GM21526 (cell line): ENCODE measurements around the gene SCGB1C1.

Experiments used
- ATAC-seq: cut with Tn5 transposase; IDR thresholded peaks from one replicate; pipeline ENCODE4 v1.9.1; 2021; ENCODE audit warnings: moderate library complexity; ENCODE audit not compliant: unreplicated experiment, low FRiP score

Gene SCGB1C1

DNA sequence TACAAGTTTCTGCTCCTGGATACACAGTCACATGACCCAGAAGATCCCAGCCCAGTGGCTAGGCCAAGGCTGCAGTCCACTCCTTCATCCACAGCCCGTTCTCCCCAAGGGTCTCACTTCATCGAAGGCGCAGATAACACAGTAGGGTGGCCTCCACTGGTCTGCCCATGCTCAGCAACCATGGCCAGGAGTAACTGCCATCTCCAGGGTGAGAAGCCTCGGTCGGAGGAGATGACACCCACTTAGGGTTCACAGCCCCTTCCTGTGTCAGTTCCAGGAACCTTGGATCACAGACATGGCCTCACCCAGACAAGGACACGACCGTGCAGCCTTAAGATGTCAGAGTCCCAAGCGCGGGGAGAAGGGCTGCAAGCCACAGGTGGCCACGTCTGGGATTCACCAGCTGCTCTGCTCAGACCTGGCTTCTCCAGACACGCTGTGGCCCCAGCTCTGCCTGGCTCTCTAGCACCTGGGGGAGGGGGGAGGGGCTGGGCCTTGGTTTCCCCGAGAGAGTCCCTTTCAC is 11.8 kb downstream of the SCGB1C1 start:
- ATAC-seq = no peak

DNA sequence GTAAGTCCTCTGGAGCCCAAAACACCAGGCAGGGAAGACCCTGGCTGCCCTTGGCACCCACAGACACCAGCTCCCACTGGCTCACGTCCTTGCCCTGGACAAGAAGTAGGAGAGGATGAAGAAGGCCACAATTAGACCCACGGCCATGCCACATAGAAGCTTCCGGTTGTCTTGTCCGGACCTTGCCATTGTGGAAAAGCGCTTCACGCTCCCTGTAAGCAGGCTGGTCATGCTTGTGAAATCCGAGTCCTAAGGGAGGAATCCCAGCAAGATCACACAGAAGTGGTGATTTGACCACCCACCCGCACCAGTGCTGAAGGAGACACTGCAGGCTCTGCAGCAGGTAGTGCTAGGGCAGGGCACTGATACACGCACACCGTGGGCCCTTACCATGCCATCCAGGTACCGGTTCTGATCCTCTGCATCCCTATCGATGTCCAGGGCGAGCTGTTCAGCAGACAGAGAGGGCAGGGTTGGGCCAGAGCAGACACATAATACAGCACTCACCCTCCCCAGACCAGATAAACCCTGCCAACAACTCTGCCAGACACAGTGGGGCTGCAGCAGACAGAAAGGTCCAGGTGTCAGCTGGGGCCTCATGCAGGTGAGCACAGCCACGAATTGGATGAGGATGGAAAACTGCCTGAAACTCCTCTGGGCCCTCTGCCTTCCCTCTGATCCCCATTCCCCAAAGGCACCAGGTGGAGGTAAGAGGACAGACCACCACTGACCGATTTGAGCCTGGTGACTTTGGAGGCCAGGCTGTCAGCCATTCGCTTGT is 12.5 kb downstream of the SCGB1C1 start:
- no peak for ATAC-seq

DNA sequence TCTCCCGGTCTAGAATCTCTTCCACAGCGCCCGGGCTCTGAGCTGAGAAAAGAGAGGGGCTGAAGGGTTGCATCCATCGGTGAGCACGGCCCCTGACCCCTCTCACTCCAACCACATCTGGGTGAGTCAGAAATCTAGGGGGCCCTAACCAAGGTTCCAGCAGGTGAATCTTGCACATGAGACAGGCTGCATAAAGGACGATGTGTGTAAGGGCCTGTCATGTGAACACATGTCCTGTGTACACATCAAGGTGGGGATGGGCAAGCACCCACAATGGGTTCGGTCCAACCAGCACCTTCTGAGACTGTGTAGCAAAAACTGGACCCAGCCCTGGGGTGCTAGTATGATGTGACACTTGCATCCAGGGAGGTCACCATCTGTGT is 13.1 kb downstream of the SCGB1C1 start:
- no peak for ATAC-seq

DNA sequence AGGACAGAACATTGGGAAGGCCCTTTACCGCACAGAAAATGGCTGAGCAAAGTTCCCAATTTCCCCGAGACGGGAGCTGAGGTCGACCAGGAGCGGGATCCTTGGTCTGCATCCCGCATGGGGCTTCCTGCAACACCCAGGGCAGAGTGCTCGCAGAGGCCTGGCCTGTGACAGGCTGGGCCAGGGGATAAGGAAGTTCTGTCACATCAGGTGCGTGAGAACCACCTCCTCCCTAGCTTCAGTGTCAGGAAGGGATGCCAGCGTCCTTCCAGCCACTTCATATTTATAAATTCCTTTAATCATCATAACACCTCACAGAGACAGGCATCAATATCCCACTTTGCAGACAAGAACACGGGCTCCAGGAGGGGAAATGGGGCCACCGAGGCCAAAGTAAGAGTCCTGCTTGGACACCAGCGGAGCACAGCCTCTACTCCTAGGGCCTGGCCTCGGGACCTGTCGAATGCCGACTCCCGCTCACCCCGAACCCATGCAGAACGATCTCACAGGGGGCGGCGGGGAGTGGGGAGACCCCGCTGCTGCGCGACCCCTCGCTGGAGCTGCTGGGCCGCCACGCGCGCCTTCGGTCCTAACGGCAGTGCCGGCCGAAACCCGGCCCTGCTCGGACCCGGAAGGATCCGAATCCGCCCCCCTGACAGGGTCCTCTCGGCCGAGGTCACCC is 13.8 kb downstream of the SCGB1C1 start:
- peak; percentile 17 for ATAC-seq

- peak; percentile 69 for ATAC-seq
Observed at GRCh38 chr11:207208-207862, 14.5 kb downstream of the SCGB1C1 start, which contains the start of the genes BET1L and RIC8A. BET1L (minus strand) TSS chr11:207399; CDS start chr11:207321, 78 bp downstream. RIC8A (plus strand) TSS chr11:207708; CDS start chr11:208855, 1,147 bp downstream.

DNA sequence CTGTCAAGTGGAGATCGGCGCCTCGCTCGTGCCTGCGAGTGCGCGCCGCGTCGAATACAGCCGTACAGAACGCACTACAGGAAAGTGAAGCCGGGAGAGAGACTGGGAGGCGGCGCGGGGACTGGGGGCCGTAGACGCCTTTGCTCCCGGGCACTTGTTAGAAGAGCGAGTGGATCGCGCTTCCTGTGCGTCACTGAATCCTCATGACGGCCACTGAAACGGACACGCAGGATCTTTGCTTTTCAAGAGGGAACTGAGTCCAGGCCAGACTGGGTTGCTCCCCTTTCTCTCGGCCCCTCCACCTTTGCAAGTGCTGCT is 14.9 kb downstream of the SCGB1C1 start:
- ATAC-seq = no peak

GRCh38 chr11:208181-208916 is 15.5 kb downstream of the SCGB1C1 start:
- ATAC-seq = peak; percentile 46

DNA sequence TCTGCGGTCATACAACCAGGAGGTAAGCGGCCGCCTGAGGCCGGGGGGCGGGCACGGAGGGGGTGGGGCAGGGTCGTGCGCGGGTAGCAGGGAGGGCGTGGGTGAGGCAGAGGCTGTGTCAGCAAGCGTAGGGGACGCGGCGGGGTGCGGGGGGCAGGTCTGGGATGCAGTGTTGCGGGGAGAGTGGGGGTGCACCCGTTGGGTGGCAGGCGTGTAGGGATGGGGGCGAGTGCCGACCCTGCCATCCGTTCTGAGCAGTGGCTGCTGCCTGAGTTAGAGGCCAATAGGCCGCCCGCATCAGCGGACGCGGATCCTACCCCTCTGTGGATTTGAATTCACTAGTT is 16.0 kb downstream of the SCGB1C1 start:
- no peak for ATAC-seq

DNA sequence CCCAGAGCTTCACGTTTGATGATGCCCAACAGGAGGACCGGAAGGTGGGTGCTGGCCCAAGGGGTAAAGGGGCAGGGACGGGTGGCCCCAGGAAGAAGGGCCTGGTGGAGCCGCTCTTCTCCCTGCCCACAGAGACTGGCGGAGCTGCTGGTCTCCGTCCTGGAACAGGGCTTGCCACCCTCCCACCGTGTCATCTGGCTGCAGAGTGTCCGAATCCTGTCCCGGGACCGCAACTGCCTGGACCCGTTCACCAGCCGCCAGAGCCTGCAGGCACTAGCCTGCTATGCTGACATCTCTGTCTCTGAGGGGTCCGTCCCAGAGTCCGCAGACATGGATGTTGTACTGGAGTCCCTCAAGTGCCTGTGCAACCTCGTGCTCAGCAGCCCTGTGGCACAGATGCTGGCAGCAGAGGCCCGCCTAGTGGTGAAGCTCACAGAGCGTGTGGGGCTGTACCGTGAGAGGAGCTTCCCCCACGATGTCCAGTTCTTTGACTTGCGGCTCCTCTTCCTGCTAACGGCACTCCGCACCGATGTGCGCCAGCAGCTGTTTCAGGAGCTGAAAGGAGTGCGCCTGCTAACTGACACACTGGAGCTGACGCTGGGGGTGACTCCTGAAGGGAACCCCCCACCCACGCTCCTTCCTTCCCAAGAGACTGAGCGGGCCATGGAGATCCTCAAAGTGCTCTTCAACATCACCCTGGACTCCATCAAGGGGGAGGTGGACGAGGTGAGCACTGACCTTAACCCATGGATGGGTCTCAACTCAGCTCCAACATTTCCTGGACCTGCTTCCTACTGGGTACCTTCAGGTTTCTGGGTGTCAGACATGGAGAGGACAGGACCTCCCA is 16.6 kb downstream of the SCGB1C1 start:
- ATAC-seq = no peak

DNA sequence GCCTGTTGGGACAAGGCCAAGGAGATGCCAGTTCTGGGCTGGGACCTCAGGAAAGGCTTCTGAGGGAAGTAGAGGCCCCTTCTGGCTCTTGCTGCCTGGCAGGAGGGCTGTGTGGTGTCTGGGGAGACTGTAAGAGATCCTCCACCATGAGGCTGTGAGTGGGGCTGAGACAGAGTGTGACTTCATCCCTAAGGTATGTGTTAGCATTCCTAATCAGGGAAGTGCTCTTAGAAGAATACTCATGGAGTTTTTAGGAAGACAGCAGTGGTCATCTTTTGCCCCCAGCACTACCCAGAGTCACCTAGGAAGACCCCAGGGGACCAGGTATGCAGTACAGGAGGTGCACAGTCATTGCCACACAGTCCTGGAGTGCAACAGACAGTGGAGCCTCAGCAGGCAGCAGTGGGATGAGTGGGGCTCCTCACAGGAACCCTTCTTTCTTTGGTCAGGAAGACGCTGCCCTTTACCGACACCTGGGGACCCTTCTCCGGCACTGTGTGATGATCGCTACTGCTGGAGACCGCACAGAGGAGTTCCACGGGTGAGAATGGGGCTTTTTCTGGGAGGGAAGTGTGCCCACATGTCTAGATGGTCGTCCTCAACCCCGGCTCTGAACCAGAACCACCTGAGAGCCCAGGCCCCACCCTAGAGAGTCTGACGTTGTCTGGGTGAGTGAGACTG is 17.4 kb downstream of the SCGB1C1 start:
- no peak for ATAC-seq

- no peak for ATAC-seq
Observed at GRCh38 chr11:210803-211180, 17.9 kb downstream of the SCGB1C1 start.

- no peak for ATAC-seq
Observed at GRCh38 chr11:211295-211694, 18.4 kb downstream of the SCGB1C1 start.

- no peak for ATAC-seq
Observed at GRCh38 chr11:211741-212140, 18.9 kb downstream of the SCGB1C1 start.

DNA sequence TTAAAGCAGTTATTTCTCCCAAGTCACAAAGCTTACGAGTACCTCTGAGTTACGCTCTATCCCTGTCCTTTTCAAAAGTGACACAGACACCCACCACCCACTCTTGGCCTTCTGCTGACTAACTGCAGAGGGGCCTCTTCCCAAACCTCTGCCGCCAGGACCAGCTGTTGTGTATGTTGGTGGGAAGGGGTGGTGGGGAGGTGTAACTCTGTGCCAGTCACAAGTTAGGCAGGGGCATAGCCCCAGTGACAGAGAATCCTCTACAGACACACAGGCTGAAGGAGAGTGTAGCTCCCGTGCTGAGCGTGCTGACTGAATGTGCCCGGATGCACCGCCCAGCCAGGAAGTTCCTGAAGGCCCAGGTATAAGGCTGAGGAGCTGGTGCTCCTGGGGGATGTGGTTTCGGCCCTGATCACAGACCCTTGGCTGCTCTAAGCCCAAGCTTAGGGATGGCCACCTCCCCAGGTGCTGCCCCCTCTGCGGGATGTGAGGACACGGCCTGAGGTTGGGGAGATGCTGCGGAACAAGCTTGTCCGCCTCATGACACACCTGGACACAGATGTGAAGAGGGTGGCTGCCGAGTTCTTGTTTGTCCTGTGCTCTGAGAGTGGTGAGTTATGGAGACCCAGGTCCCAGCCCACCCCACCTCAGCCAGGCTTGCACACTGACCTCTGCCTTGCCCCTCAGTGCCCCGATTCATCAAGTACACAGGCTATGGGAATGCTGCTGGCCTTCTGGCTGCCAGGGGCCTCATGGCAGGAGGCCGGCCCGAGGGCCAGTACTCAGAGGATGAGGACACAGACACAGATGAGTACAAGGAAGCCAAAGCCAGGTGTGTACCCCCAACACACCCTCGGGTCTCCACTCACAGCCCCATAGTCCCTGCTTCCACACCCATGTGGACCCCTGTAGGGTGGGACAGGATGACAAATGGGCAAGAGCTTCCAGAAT is 19.5 kb downstream of the SCGB1C1 start:
- ATAC-seq = no peak

DNA sequence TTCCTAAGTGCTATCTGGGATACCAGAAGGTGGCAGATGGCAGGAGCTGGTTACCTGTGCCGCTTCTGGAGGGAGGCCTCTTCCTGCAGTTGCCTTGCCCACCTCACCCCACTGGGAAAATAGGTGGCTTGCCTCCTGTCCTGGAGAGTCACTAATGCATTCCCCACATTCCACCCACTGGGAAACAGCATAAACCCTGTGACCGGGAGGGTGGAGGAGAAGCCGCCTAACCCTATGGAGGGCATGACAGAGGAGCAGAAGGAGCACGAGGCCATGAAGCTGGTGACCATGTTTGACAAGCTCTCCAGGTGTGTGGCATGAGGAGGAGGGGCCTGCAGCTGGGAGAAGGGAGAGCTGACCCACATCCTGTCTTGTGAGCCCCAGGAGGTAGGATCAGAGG is 20.2 kb downstream of the SCGB1C1 start:
- ATAC-seq = no peak

DNA sequence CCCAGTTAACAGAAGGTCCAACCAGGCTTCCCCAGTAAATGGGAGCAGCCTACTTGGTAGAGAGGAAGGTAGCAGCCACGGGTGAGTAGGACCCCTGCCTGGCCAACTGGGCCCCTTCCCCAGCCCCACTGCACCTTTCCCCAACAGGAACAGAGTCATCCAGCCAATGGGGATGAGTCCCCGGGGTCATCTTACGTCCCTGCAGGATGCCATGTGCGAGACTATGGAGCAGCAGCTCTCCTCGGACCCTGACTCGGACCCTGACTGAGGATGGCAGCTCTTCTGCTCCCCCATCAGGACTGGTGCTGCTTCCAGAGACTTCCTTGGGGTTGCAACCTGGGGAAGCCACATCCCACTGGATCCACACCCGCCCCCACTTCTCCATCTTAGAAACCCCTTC is 21.2 kb downstream of the SCGB1C1 start:
- no peak for ATAC-seq

GRCh38 chr11:215581-216037 is 22.7 kb downstream of the SCGB1C1 start:
- ATAC-seq = no peak
